Cardiac fibroblast (primary cell): ENCODE measurements around the gene MYO1A.

Experiments used
- DNase-seq, 2 donors: peaks; one replicate each; pipeline versions ENCODE4 v3.0.0 to v3.0.0-alpha.2; 2010; ENCODE audit warnings: low read depth in 2 of 2
- H3K4me3 ChIP-seq, 2 donors: replicated peaks in 1 of 2; 1 replicate in 1 of 2; 2 replicates in 1 of 2; pipeline ENCODE4 v1.5.1; 2011; ENCODE audit warnings: low read depth in 2 of 2, low read length in 2 of 2, mild to moderate bottlenecking in 2 of 2, moderate library complexity in 1 of 2
- TF ChIP-seq, protein P1 (sequence below): IDR thresholded peaks from one replicate; pipeline ENCODE4 v1.5.1; 2011; ENCODE audit warnings: low read depth, mild to moderate bottlenecking, low read length, inconsistent platforms

MYO1A gene

DNA sequence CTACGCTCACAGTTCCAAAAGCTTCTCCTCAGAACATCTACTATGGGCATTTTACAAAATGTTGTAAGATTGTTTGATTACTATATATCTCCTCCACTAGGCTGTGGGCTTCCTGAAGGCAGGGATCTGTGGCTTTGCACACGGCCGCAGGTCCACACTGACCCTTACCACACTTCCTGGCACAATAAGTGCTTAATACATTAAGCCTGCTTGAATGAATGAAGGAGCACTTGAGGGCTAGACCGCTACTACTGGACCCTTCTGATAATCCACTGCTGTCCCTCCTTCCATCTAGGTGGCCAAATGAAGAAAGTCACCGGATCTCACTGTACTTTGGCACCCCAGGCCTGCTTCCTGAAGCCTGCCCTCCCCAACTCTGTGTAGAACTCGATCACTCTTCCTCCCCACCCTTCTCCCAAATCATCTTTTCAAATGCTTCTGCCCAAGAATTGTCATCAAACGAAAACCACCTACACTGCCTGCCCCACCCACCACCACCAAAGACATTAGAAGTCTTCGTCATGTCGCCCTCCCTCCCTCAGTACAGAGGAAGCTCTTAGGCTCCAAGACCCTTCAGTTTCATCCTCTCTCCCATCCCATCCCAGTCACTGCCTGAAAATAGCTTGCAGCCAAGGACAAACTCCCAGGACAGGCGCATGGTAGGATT lies 43.0 kb downstream of the MYO1A start:
- DNase-seq, result no peak
- peak overlapping the region; percentile 23 to 45 for H3K4me3 ChIP-seq
- TF ChIP-seq, protein P1, sequence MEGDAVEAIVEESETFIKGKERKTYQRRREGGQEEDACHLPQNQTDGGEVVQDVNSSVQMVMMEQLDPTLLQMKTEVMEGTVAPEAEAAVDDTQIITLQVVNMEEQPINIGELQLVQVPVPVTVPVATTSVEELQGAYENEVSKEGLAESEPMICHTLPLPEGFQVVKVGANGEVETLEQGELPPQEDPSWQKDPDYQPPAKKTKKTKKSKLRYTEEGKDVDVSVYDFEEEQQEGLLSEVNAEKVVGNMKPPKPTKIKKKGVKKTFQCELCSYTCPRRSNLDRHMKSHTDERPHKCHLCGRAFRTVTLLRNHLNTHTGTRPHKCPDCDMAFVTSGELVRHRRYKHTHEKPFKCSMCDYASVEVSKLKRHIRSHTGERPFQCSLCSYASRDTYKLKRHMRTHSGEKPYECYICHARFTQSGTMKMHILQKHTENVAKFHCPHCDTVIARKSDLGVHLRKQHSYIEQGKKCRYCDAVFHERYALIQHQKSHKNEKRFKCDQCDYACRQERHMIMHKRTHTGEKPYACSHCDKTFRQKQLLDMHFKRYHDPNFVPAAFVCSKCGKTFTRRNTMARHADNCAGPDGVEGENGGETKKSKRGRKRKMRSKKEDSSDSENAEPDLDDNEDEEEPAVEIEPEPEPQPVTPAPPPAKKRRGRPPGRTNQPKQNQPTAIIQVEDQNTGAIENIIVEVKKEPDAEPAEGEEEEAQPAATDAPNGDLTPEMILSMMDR, result no peak

GRCh38 chr12:57005980-57006808 lies 43.7 kb downstream of the MYO1A start, which contains the start of gene ZBTB39:
TSS of gene ZBTB39 (minus strand) at chr12:57006546. CDS start at chr12:57004917, 1,629 bp downstream.
- DNase-seq, result peak; percentile 36 to 69
- TF ChIP-seq, protein P1, result peak; percentile 27
- H3K4me3 ChIP-seq, result peak within 1 kb of the TSS; percentile 80 to 88

DNA sequence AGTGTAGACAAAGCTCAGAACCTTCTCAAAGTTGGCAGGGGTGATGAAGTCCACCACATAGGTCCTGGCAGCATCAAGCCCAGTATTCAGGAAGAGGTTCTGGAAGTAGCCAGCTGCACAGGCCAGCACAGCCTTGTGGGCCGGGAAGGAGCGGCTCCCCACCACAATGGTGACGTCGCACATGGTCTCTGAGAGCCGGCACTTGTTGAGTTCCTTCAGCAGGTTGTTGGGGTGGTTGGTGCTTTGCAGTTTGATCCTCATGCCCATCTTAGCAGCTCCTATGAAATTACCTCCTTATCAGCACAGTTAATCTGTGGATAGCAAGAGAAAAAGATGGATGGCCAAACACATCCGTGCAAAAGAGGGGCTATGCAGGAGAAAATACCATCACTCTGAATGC lies 45.3 kb downstream of the MYO1A start:
- no peak overlapping the region for H3K4me3 ChIP-seq
- DNase-seq, result no peak
- TF ChIP-seq, protein P1, result no peak

DNA sequence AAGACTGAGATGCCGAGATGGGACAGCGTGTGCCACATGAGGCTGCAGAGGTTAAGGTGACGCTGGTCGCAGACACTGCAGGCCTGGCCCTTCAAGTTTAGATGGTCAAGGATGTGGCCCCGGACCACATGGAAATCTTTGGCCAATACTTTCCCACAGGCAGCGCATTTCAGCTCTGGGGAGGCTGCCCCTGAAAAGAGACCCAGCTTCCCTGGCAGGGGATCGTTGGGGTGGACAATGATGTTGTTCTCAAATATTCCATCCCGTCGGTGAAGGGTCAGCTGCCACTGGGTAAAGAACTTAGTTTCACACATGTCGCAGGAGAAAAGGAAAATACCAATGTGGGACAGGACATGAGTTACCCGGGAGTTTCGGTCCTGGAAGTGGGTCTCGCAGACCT lies 46.5 kb downstream of the MYO1A start:
- no peak for DNase-seq

DNA sequence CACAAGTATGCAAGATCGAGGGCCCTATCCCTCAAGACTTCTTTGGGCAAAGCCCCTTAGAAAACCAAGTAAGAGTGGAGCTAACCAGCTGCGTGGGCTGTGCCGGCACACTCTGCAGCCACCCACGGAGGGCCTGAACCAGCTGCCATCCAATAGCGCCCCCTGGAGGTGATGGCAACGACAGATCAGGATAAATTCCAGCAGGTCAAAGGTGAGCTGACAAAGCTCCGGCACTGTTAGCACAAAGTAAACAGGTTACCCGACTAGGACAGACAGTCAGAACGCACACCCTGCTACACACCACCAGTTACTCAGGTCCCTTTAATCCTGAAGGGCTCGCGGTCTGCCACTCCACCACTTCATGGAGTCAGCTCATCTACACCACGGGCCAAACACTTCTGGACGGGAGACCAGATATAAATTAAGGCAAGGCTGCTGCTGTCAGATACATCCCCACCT lies 48.5 kb downstream of the MYO1A start:
- TF ChIP-seq, protein P1, result peak; percentile 77

More for the DNA sequence above, 46.5 kb downstream of the MYO1A start:
- TF ChIP-seq, protein P1, result no peak
- no peak overlapping the region for H3K4me3 ChIP-seq

DNA sequence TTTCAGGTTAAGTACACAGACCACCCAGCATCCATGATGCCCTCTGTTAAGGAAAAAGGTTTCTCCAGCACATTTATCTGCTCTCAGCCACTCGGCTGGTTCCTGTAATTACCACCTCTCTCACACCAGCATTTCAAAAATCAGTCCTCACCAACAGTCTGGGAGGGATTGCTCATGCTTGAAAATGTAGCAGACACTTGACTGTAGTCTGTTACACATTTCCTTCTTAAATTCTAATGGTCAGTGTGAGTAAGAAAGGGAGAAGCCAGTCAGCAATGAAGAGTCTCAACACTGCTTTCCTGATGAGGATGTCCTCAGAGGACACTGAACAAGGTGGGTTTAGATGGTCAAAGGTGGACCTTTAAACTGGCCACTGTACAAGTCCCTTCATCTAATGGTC lies 49.5 kb downstream of the MYO1A start:
- DNase-seq, result no peak
- TF ChIP-seq, protein P1, result no peak
- H3K4me3 ChIP-seq, result no peak overlapping the region

More for the DNA sequence above, 48.5 kb downstream of the MYO1A start:
- H3K4me3 ChIP-seq, result no peak overlapping the region
- DNase-seq, result peak; percentile 71
